GM18505 (cell line): ENCODE results near the gene TBC1D25.
A peak's percentile ranks its signal among the peaks of the same experiment; 100 is the strongest.
"Not testable (repeated sequence)": the region's sequence is repeated elsewhere in the genome, so short reads cannot be mapped to it uniquely, and the experiment has no call there.

ENCODE experiments used
- ATAC-seq: cut with Tn5 transposase; IDR thresholded peaks from one replicate; pipeline ENCODE4 v1.9.1; 2021; ENCODE audit not compliant: unreplicated experiment
- POLR2A ChIP-seq: IDR thresholded peaks from 4 replicates; pipeline ENCODE4 v1.6.1; 2011; ENCODE audit warnings: borderline replicate concordance; ENCODE audit not compliant: insufficient read depth, insufficient read length; ENCODE audit errors: extremely low read depth

Gene TBC1D25

GRCh38 chrX:48508400-48509244 is 30.9 kb upstream of the TBC1D25 start, which contains the start of gene PORCN:
Gene PORCN, plus strand, starts transcription at chrX:48508992. Its CDS starts 829 bp downstream, at chrX:48509821.
- peak; percentile 69 for TF ChIP-seq POLR2A
- ATAC-seq = peak; percentile 70

GRCh38 chrX:48509245-48509590 is 30.3 kb upstream of the TBC1D25 start:
- TF ChIP-seq POLR2A = no peak
- no peak for ATAC-seq

- ATAC-seq = no peak
- TF ChIP-seq POLR2A = no peak
Observed at GRCh38 chrX:48509619-48510018, 29.9 kb upstream of the TBC1D25 start.

- no peak for TF ChIP-seq POLR2A
- ATAC-seq = no peak
Observed at GRCh38 chrX:48511560-48511959, 28.0 kb upstream of the TBC1D25 start.

GRCh38 chrX:48512371-48512935 is 27.1 kb upstream of the TBC1D25 start:
- ATAC-seq = no peak
- no peak for TF ChIP-seq POLR2A

GRCh38 chrX:48513670-48514069 is 25.8 kb upstream of the TBC1D25 start:
- no peak for ATAC-seq
- TF ChIP-seq POLR2A = no peak

GRCh38 chrX:48514126-48514806 is 25.2 kb upstream of the TBC1D25 start:
- no peak for ATAC-seq

GRCh38 chrX:48514868-48515460 is 24.6 kb upstream of the TBC1D25 start:
- no peak for TF ChIP-seq POLR2A
- ATAC-seq = no peak

More at GRCh38 chrX:48514126-48514806, 25.2 kb upstream of the TBC1D25 start:
- no peak for TF ChIP-seq POLR2A

GRCh38 chrX:48515842-48516241 is 23.7 kb upstream of the TBC1D25 start:
- no peak for TF ChIP-seq POLR2A
- ATAC-seq = no peak

- no peak for ATAC-seq
Observed at GRCh38 chrX:48516285-48516684, 23.2 kb upstream of the TBC1D25 start.

GRCh38 chrX:48516987-48517386 is 22.5 kb upstream of the TBC1D25 start:
- ATAC-seq = no peak
- TF ChIP-seq POLR2A = no peak

More at GRCh38 chrX:48516285-48516684, 23.2 kb upstream of the TBC1D25 start:
- TF ChIP-seq POLR2A = no peak

- ATAC-seq = not testable (repeated sequence)
Observed at GRCh38 chrX:48519481-48519880, 20.0 kb upstream of the TBC1D25 start.

- ATAC-seq = no peak
- TF ChIP-seq POLR2A = no peak
Observed at GRCh38 chrX:48520455-48520854, 19.1 kb upstream of the TBC1D25 start.
